ENCODE measurements around the gene RERE. TPM values are rescaled to one million over a fixed set of nuclear protein-coding genes. Genes with fewer than 3 reads are reported as not detected.

The RERE gene
- total and polyA plus RNA-seq, 12 donors: 46.5 to 163 (median 139) TPM

- H3K36me3 ChIP-seq: peaks cover 0 to 20% (median 0%) of the 10 kb centered on the region in 9 donors
- intact Hi-C loops (cut with DNase I): no loop called here
- H3K4me1 ChIP-seq: peaks cover 0 to 13% (median 0%) of the 10 kb centered on the region in 9 donors
- no peak for DNase-seq
- no peak overlapping the region for H3K4me3 ChIP-seq
- 97 to 98% methylated on average over 2 of the region's 2 CpGs for WGBS, 2 donors
- no peak overlapping the region for H3K27ac ChIP-seq
- H3K27me3 ChIP-seq: no peaks in the 10 kb centered on the region
- no peaks in the 10 kb centered on the region for H3K9me3 ChIP-seq
- TF ChIP-seq, protein P1, sequence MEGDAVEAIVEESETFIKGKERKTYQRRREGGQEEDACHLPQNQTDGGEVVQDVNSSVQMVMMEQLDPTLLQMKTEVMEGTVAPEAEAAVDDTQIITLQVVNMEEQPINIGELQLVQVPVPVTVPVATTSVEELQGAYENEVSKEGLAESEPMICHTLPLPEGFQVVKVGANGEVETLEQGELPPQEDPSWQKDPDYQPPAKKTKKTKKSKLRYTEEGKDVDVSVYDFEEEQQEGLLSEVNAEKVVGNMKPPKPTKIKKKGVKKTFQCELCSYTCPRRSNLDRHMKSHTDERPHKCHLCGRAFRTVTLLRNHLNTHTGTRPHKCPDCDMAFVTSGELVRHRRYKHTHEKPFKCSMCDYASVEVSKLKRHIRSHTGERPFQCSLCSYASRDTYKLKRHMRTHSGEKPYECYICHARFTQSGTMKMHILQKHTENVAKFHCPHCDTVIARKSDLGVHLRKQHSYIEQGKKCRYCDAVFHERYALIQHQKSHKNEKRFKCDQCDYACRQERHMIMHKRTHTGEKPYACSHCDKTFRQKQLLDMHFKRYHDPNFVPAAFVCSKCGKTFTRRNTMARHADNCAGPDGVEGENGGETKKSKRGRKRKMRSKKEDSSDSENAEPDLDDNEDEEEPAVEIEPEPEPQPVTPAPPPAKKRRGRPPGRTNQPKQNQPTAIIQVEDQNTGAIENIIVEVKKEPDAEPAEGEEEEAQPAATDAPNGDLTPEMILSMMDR (IDR thresholded peaks at IDR 0.05): no peak
- no peak for ATAC-seq
These were observed 330.2 kb downstream of the RERE start for GRCh38 chr1:8487249-8487648.

GRCh38 chr1:8486047-8486446, 331.4 kb downstream of the RERE start:
- ATAC-seq (no peak), DNase-seq (no peak)
- Histone ChIP-seq H3K36me3 (peaks cover 0 to 20% (median 0%) of the 10 kb centered on the region in 9 donors), H3K4me1 (peaks cover 0 to 15% (median 0%) of the 10 kb centered on the region in 9 donors), H3K9me3 (no peaks in the 10 kb centered on the region), H3K27ac (no peak overlapping the region), H3K27me3 (no peaks in the 10 kb centered on the region), H3K4me3 (no peak overlapping the region)
- intact Hi-C loops (cut with DNase I): no loop called here
- WGBS, 2 donors: 92 to 95% methylated on average over 5 of the region's 5 CpGs
- TF ChIP-seq, protein P1 (IDR thresholded peaks at IDR 0.05): no peak

DNA sequence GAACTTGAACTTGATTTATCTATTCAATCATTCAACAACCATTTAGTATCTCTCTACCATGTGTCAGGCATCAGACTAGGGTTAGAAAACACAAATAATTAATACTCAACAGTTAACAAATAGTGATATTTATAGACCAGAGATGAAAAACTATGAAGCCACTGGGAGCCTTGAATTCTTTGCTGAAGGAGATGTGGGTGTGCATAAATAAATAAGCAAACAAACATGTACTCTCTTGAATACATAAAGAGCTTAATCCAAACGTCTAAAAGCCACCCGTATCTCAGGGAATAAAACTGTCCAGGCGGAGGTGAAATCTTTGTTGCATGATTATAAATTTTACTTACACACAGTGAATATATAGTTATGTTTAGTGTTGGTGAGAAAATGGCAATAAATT, 333.9 kb downstream of the RERE start:
- 79 to 85% methylated on average over 3 of the region's 3 CpGs for WGBS, 2 donors
- Histone ChIP-seq H3K27ac (no peak overlapping the region), H3K4me1 (peaks cover 0 to 15% (median 0%) of the 10 kb centered on the region in 9 donors), H3K9me3 (no peaks in the 10 kb centered on the region), H3K36me3 (peaks cover 0 to 13% (median 0%) of the 10 kb centered on the region in 9 donors), H3K27me3 (no peaks in the 10 kb centered on the region), H3K4me3 (no peak overlapping the region)
- no peak for DNase-seq
- intact Hi-C loops (cut with DNase I): no loop called here
- TF ChIP-seq, protein P1 (IDR thresholded peaks at IDR 0.05): no peak
- ATAC-seq: no peak

DNA sequence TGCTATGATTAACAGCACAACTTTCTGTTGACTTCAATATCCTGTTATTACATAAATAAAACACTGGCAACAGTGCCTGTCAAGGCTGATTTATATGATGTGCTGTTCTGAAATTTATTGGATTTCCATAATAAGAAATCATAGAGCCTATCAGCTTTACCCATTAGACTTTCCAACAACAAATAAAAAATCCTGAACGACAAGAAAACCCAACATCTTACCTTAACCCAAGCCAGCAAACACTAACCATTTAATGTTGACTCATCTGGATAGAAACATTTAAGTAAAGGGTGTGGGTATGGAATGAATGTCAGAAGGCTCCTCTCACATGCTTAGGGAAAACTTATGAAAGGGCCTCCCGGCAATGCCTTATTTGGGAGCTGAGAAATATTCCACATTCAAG, 334.5 kb downstream of the RERE start:
- peaks cover 0 to 13% (median 0%) of the 10 kb centered on the region in 9 donors for H3K36me3 ChIP-seq
- intact Hi-C loops (cut with DNase I): no loop called here
- H3K9me3 ChIP-seq: no peaks in the 10 kb centered on the region
- WGBS, 2 donors: 89 to 98% methylated on average over 2 of the region's 2 CpGs
- H3K27me3 ChIP-seq: no peaks in the 10 kb centered on the region
- H3K4me3 ChIP-seq: no peak overlapping the region
- H3K4me1 ChIP-seq: peaks cover 0 to 19% (median 3%) of the 10 kb centered on the region in 9 donors
- ATAC-seq (no peak), DNase-seq (no peak)
- TF ChIP-seq, protein P1 (IDR thresholded peaks at IDR 0.05): no peak
- no peak overlapping the region for H3K27ac ChIP-seq
